Kidney (tissue), 14 donors: ENCODE measurements around the gene SCAPER. TPM values are rescaled to one million over a fixed set of nuclear protein-coding genes. Genes with fewer than 3 reads are reported as not detected.

ENCODE experiments used
- DNase-seq, 5 donors: peaks; one replicate each; pipeline ENCODE4 v3.0.0-alpha.2; 2013 to 2020
- FAIRE-seq: peaks from 2 replicates; lab custom pipeline; 2012; peaks lifted over from hg19 to GRCh38; lab: Jason Lieb, UNC
- H3K27ac ChIP-seq, 2 donors: one replicate each; pipeline ENCODE4 v1.7.0; 2013; ENCODE audit warnings: low read depth in 2 of 2, low read length in 2 of 2, inconsistent platforms in 1 of 2
- H3K27me3 ChIP-seq: one replicate; pipeline ENCODE4 v1.7.1; 2013; ENCODE audit warnings: low read length, inconsistent platforms; ENCODE audit not compliant: control insufficient read depth, insufficient read depth
- H3K36me3 ChIP-seq, 3 donors: one replicate each; pipeline versions ENCODE4 v1.7.0 to v1.7.1; 2013; ENCODE audit warnings: low read length in 3 of 3, control low read depth in 1 of 3, inconsistent platforms in 1 of 3; ENCODE audit not compliant: insufficient read depth in 3 of 3, control insufficient read depth in 2 of 3
- H3K4me1 ChIP-seq, 3 donors: one replicate each; pipeline versions ENCODE4 v1.7.0 to v1.7.1; 2013; ENCODE audit warnings: low read length in 3 of 3, inconsistent platforms in 1 of 3, low read depth in 1 of 3; ENCODE audit not compliant: control insufficient read depth in 2 of 3, insufficient read depth in 2 of 3
- H3K4me3 ChIP-seq, 3 donors: one replicate each; pipeline versions ENCODE4 v1.7.0 to v1.8.1; 2013; ENCODE audit warnings: low read length in 3 of 3, control low read depth in 1 of 3, inconsistent platforms in 1 of 3
- H3K9ac ChIP-seq, 3 donors: one replicate each; pipeline versions ENCODE4 v1.7.0 to v1.7.1; 2013; ENCODE audit warnings: low read length in 3 of 3, control low read depth in 1 of 3, inconsistent platforms in 1 of 3
- H3K9me3 ChIP-seq, 3 donors: one replicate each; pipeline versions ENCODE4 v1.7.0 to v1.7.1; 2013; ENCODE audit warnings: low read length in 3 of 3, control low read depth in 1 of 3, inconsistent platforms in 1 of 3; ENCODE audit not compliant: control insufficient read depth in 2 of 3, insufficient read depth in 1 of 3
- CTCF ChIP-seq: IDR thresholded peaks from 3 replicates; pipeline ENCODE4 v1.5.1; 2012; ENCODE audit warnings: mild to moderate bottlenecking, moderate library complexity, borderline replicate concordance; ENCODE audit not compliant: insufficient read depth; ENCODE audit errors: extremely low read depth
- intact Hi-C: fragments of 100-400 bp; cut with DNase I; formaldehyde crosslinking; loops from one replicate; pipeline ENCODE4 v1.11.1; 2022
- polyA plus RNA-seq: library from polyadenylated mRNA; stranded (reverse); fragments of 350-450 nt; fragmentation: Illumina TruSeq; extraction: RNeasy Lipid Tissue Mini Kit (QIAGEN cat#74804); gene quantifications from one replicate; pipeline ENCODE4 v1.2.3, GENCODE V29; 2014; ENCODE audit warnings: low read depth, low replicate concordance; ENCODE audit not compliant: insufficient read depth
- total RNA-seq: library from RNA; stranded (reverse); fragmentation: NEBNext Ultra II Directional; extraction: Animal tissue kit (Norgen Biotek cat#: 25700); gene quantifications from one replicate; pipeline ENCODE4 v1.2.1, GENCODE V29; 2021
- donor health status: control.
- donor health status: control.
- donor health status: control.
- donor health status: control.
- donor health status: control.
- donor health status: DM: yes; HTN: yes; CAD: no.
- donor health status: Normal renal cell carcinoma (clear cell type).

The SCAPER gene
- total and polyA plus RNA-seq, 2 donors from 2014 or later, result 11.6 to 39.4 TPM

GRCh38 chr15:76376029-76376428 lies 529.1 kb downstream of the SCAPER start:
- intact Hi-C loops, result no loop called here
- FAIRE-seq, result no peak
- no peaks in the 10 kb centered on the region for H3K9me3 ChIP-seq

GRCh38 chr15:76368122-76368621 lies 537.0 kb downstream of the SCAPER start:
- intact Hi-C loops, result no loop called here
- H3K27me3 ChIP-seq, result no peaks in the 10 kb centered on the region
- TF ChIP-seq CTCF, result no peak
- FAIRE-seq, result no peak
- H3K4me3 ChIP-seq, result no peak overlapping the region
- H3K4me1 ChIP-seq, result no peaks in the 10 kb centered on the region
- no peak for DNase-seq
- no peaks in the 10 kb centered on the region for H3K36me3 ChIP-seq
- peaks cover 0 to 3% (median 0%) of the 10 kb centered on the region in 3 donors for H3K9me3 ChIP-seq
- H3K27ac ChIP-seq, result no peak overlapping the region
- no peak overlapping the region for H3K9ac ChIP-seq

More at GRCh38 chr15:76376029-76376428, 529.1 kb downstream of the SCAPER start:
- H3K9ac ChIP-seq, result no peak overlapping the region
- peaks cover 0 to 2% (median 0%) of the 10 kb centered on the region in 3 donors for H3K36me3 ChIP-seq
- no peak for DNase-seq
- no peak overlapping the region for H3K4me3 ChIP-seq
- H3K27me3 ChIP-seq, result no peaks in the 10 kb centered on the region
- no peaks in the 10 kb centered on the region for H3K4me1 ChIP-seq
- TF ChIP-seq CTCF, result no peak
- no peak overlapping the region for H3K27ac ChIP-seq

GRCh38 chr15:76366714-76367113 lies 538.4 kb downstream of the SCAPER start:
- H3K27ac ChIP-seq, result no peak overlapping the region
- no peaks in the 10 kb centered on the region for H3K27me3 ChIP-seq
- no peak for TF ChIP-seq CTCF
- H3K9me3 ChIP-seq, result peaks cover 0 to 3% (median 0%) of the 10 kb centered on the region in 3 donors
- H3K4me1 ChIP-seq, result no peaks in the 10 kb centered on the region
- intact Hi-C loops, result no loop called here
- H3K9ac ChIP-seq, result no peak overlapping the region
- no peak overlapping the region for H3K4me3 ChIP-seq
- no peak for DNase-seq
- FAIRE-seq, result no peak
- no peaks in the 10 kb centered on the region for H3K36me3 ChIP-seq

GRCh38 chr15:76363251-76363650 lies 541.9 kb downstream of the SCAPER start:
- no peak for DNase-seq
- H3K36me3 ChIP-seq, result no peaks in the 10 kb centered on the region
- TF ChIP-seq CTCF, result no peak
- no peak overlapping the region for H3K27ac ChIP-seq
- H3K9ac ChIP-seq, result no peak overlapping the region
- FAIRE-seq, result no peak
- intact Hi-C loops, result no loop called here
- peaks cover 0 to 3% (median 0%) of the 10 kb centered on the region in 3 donors for H3K9me3 ChIP-seq
- no peaks in the 10 kb centered on the region for H3K27me3 ChIP-seq
- H3K4me1 ChIP-seq, result no peaks in the 10 kb centered on the region
- no peak overlapping the region for H3K4me3 ChIP-seq
